Naive thymus-derived CD8-positive, alpha-beta T cell (primary cell): ENCODE results near the gene SEC16B. TPM values are rescaled to one million over a fixed set of nuclear protein-coding genes. Genes with fewer than 3 reads are reported as not detected.

Experiments
- ATAC-seq, 2 donors: fragments of 150-1000 bp; cut with Tn5 transposase in 1 of 2; sonication (Bioruptor Pico), chemical (Tn5 transposase) in 1 of 2; 1 replicate in 1 of 2; 2 replicates in 1 of 2; pipeline ENCODE4 v1.10.0; 2021; ENCODE audit warnings: mild to moderate bottlenecking in 2 of 2, moderate library complexity in 2 of 2
- POLR2A ChIA-PET: fragments of 350-600 bp; sonication (Branson Sonifier 250); formaldehyde crosslinking; loops from one replicate; lab custom pipeline; 2021; ENCODE audit warnings: antibody characterized with exemption; lab: Charles Lee
- DNase-seq, 10 donors: peaks; one replicate each; pipeline versions ENCODE4 v3.0.0 to v3.0.0-alpha.2; 2020 to 2022
- H3K27ac Mint-ChIP-seq, 10 donors: one replicate each; pipeline ENCODE4 v1.8.0; 2020 to 2022; ENCODE audit warnings: mild to moderate bottlenecking in 10 of 10, mixed read lengths in 10 of 10, moderate library complexity in 4 of 10, inconsistent platforms in 1 of 10
- H3K27me3 Mint-ChIP-seq, 5 donors: one replicate each; pipeline ENCODE4 v1.8.0; 2021 to 2022; ENCODE audit warnings: mixed read lengths in 5 of 5
- H3K36me3 Mint-ChIP-seq, 3 donors: one replicate each; pipeline ENCODE4 v1.8.0; 2020 to 2022; ENCODE audit warnings: mixed read lengths in 3 of 3, mild to moderate bottlenecking in 2 of 3, inconsistent platforms in 1 of 3
- H3K4me1 Mint-ChIP-seq, 4 donors: one replicate each; pipeline ENCODE4 v1.8.0; 2021 to 2022; ENCODE audit warnings: mixed read lengths in 4 of 4
- H3K4me3 Mint-ChIP-seq, 10 donors: one replicate each; pipeline ENCODE4 v1.8.0; 2020 to 2022; ENCODE audit warnings: mild to moderate bottlenecking in 10 of 10, mixed read lengths in 10 of 10, moderate library complexity in 6 of 10, inconsistent platforms in 1 of 10
- H3K9me3 Mint-ChIP-seq, 9 donors: one replicate each; pipeline ENCODE4 v1.8.0; 2020 to 2022; ENCODE audit warnings: mixed read lengths in 9 of 9, mild to moderate bottlenecking in 3 of 9, inconsistent platforms in 1 of 9, moderate library complexity in 1 of 9
- polyA plus RNA-seq, 3 donors: library from polyadenylated mRNA; unstranded; fragments of 300-500 nt; fragmentation: Illumina TruSeq; gene quantifications; one replicate each; pipeline ENCODE4 v1.2.3, GENCODE V29; 2021
- total RNA-seq, 8 experiments: library from RNA in 2 of 8; stranded (reverse) in 2 of 8; gene quantifications; one replicate each; pipeline ENCODE4 v1.2.3 and lab custom pipeline; 2021 to 2026

SEC16B gene
- total and polyA plus RNA-seq, 5 experiments from 2014 or later, result not detected

GRCh38 chr1:177914603-177915002, 55.3 kb downstream of the SEC16B start:
- H3K36me3 Mint-ChIP-seq, result no peaks in the 10 kb centered on the region
- ATAC-seq (no peak), DNase-seq (no peak)
- H3K9me3 Mint-ChIP-seq, result peaks cover 0 to 3% (median 0%) of the 10 kb centered on the region in 9 donors
- H3K4me1 Mint-ChIP-seq, result no peaks in the 10 kb centered on the region
- POLR2A ChIA-PET, result no interaction called here
- no peak overlapping the region for H3K4me3 Mint-ChIP-seq
- no peak overlapping the region for H3K27ac Mint-ChIP-seq
- peaks cover 0 to 6% (median 0%) of the 10 kb centered on the region in 5 donors for H3K27me3 Mint-ChIP-seq

GRCh38 chr1:177913762-177914540, 55.9 kb downstream of the SEC16B start:
- peaks cover 0 to 6% (median 0%) of the 10 kb centered on the region in 5 donors for H3K27me3 Mint-ChIP-seq
- H3K4me3 Mint-ChIP-seq, result no peak overlapping the region
- no peak for ATAC-seq
- peaks cover 0 to 3% (median 0%) of the 10 kb centered on the region in 9 donors for H3K9me3 Mint-ChIP-seq
- POLR2A ChIA-PET, result no interaction called here
- no peak for DNase-seq
- H3K4me1 Mint-ChIP-seq, result no peaks in the 10 kb centered on the region
- no peak overlapping the region for H3K27ac Mint-ChIP-seq
- H3K36me3 Mint-ChIP-seq, result no peaks in the 10 kb centered on the region

- Mint-ChIP-seq H3K4me1 (no peaks in the 10 kb centered on the region), H3K4me3 (no peak overlapping the region), H3K9me3 (peaks cover 0 to 3% (median 0%) of the 10 kb centered on the region in 9 donors), H3K27ac (no peak overlapping the region), H3K27me3 (peaks cover 0 to 6% (median 0%) of the 10 kb centered on the region in 5 donors), H3K36me3 (no peaks in the 10 kb centered on the region)
- ATAC-seq, result no peak
- DNase-seq, result no peak
- POLR2A ChIA-PET, result no interaction called here
These were observed 56.9 kb downstream of the SEC16B start for GRCh38 chr1:177912991-177913390.

GRCh38 chr1:177909416-177909815, 60.4 kb downstream of the SEC16B start:
- H3K27ac Mint-ChIP-seq, result no peak overlapping the region
- no peaks in the 10 kb centered on the region for H3K4me1 Mint-ChIP-seq
- H3K4me3 Mint-ChIP-seq, result no peak overlapping the region
- H3K27me3 Mint-ChIP-seq, result peaks cover 0 to 14% (median 0%) of the 10 kb centered on the region in 5 donors
- POLR2A ChIA-PET, result no interaction called here
- no peak for ATAC-seq
- H3K36me3 Mint-ChIP-seq, result no peaks in the 10 kb centered on the region
- DNase-seq, result no peak
- peaks cover 0 to 3% (median 0%) of the 10 kb centered on the region in 9 donors for H3K9me3 Mint-ChIP-seq

GRCh38 chr1:177907000-177907399, 62.9 kb downstream of the SEC16B start:
- ATAC-seq, result no peak
- peaks cover 0 to 3% (median 0%) of the 10 kb centered on the region in 9 donors for H3K9me3 Mint-ChIP-seq
- POLR2A ChIA-PET, result no interaction called here

GRCh38 chr1:177905686-177906085, 64.2 kb downstream of the SEC16B start:
- Mint-ChIP-seq H3K4me3 (no peak overlapping the region), H3K9me3 (peaks cover 0 to 15% (median 0%) of the 10 kb centered on the region in 9 donors)

More at GRCh38 chr1:177907000-177907399, 62.9 kb downstream of the SEC16B start:
- H3K27ac Mint-ChIP-seq, result no peak overlapping the region
- no peaks in the 10 kb centered on the region for H3K36me3 Mint-ChIP-seq
- H3K27me3 Mint-ChIP-seq, result peaks cover 0 to 11% (median 0%) of the 10 kb centered on the region in 5 donors
- no peak overlapping the region for H3K4me3 Mint-ChIP-seq
- H3K4me1 Mint-ChIP-seq, result no peaks in the 10 kb centered on the region
- DNase-seq, result no peak

GRCh38 chr1:177902266-177902665, 67.6 kb downstream of the SEC16B start:
- Mint-ChIP-seq H3K4me1 (no peaks in the 10 kb centered on the region), H3K27me3 (peaks cover 0 to 5% (median 3%) of the 10 kb centered on the region in 5 donors), H3K27ac (no peak overlapping the region), H3K36me3 (no peaks in the 10 kb centered on the region), H3K4me3 (no peak overlapping the region), H3K9me3 (peaks cover 0 to 30% (median 2%) of the 10 kb centered on the region in 9 donors)
- no peak for ATAC-seq
- POLR2A ChIA-PET, result no interaction called here
- DNase-seq, result no peak

More at GRCh38 chr1:177905686-177906085, 64.2 kb downstream of the SEC16B start:
- POLR2A ChIA-PET, result no interaction called here
- no peaks in the 10 kb centered on the region for H3K36me3 Mint-ChIP-seq
- no peak for DNase-seq
- no peak for ATAC-seq
- no peak overlapping the region for H3K27ac Mint-ChIP-seq
- no peaks in the 10 kb centered on the region for H3K4me1 Mint-ChIP-seq
- H3K27me3 Mint-ChIP-seq, result peaks cover 0 to 11% (median 2%) of the 10 kb centered on the region in 5 donors

GRCh38 chr1:177897998-177898654, 71.7 kb downstream of the SEC16B start:
- no peak for ATAC-seq
- no peak overlapping the region for H3K4me3 Mint-ChIP-seq
- H3K27me3 Mint-ChIP-seq, result peaks cover 0 to 4% (median 0%) of the 10 kb centered on the region in 5 donors
- no peaks in the 10 kb centered on the region for H3K36me3 Mint-ChIP-seq
- peaks cover 0 to 36% (median 2%) of the 10 kb centered on the region in 9 donors for H3K9me3 Mint-ChIP-seq
- POLR2A ChIA-PET, result no interaction called here
- H3K27ac Mint-ChIP-seq, result no peak overlapping the region
- no peaks in the 10 kb centered on the region for H3K4me1 Mint-ChIP-seq
- DNase-seq, result no peak

GRCh38 chr1:177897281-177897997, 72.4 kb downstream of the SEC16B start:
- peaks cover 0 to 4% (median 0%) of the 10 kb centered on the region in 5 donors for H3K27me3 Mint-ChIP-seq
- no peak overlapping the region for H3K27ac Mint-ChIP-seq
- peaks cover 0 to 36% (median 5%) of the 10 kb centered on the region in 9 donors for H3K9me3 Mint-ChIP-seq
- H3K36me3 Mint-ChIP-seq, result no peaks in the 10 kb centered on the region
- no peaks in the 10 kb centered on the region for H3K4me1 Mint-ChIP-seq
- no peak for ATAC-seq
- DNase-seq, result no peak
- POLR2A ChIA-PET, result no interaction called here
- no peak overlapping the region for H3K4me3 Mint-ChIP-seq

Other genes with a start within 250 kb of the SEC16B start
- not detected for gene RASAL2, start 124.0 kb upstream of the SEC16B start, total RNA-seq
- gene RASAL2, start 124.0 kb upstream of the SEC16B start, polyA plus RNA-seq, result not detected